ENCODE measurements around the gene PLA2G4E.

DNA sequence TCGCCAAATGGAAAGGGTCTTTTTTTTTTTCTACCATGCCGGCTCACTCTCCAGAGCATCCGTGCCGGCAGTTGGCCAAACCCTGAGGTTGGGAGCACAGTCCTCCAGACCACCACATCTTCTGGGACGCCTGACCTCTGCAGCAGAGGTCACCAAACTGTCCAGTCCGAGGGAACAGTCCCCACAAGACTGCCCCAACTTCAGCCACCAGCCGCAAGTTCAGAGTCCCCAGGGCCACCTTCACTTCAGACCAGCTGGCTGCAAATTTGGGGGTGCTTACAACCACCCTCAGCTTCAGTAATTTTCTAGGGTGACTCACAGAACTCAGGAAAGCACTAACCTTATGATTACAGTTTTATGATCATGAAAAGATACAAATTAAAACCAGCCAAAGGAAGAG, 44.6 kb upstream of the PLA2G4E start:
- TF ChIP-seq, protein P1, sequence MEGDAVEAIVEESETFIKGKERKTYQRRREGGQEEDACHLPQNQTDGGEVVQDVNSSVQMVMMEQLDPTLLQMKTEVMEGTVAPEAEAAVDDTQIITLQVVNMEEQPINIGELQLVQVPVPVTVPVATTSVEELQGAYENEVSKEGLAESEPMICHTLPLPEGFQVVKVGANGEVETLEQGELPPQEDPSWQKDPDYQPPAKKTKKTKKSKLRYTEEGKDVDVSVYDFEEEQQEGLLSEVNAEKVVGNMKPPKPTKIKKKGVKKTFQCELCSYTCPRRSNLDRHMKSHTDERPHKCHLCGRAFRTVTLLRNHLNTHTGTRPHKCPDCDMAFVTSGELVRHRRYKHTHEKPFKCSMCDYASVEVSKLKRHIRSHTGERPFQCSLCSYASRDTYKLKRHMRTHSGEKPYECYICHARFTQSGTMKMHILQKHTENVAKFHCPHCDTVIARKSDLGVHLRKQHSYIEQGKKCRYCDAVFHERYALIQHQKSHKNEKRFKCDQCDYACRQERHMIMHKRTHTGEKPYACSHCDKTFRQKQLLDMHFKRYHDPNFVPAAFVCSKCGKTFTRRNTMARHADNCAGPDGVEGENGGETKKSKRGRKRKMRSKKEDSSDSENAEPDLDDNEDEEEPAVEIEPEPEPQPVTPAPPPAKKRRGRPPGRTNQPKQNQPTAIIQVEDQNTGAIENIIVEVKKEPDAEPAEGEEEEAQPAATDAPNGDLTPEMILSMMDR (IDR thresholded peaks at IDR 0.05) = no peak
- TF ChIP-seq POLR2A (IDR thresholded peaks at IDR 0.05) (no peak), POLR2AphosphoS5 (IDR thresholded peaks at IDR 0.05) (no peak)
